Keratinocyte (primary cell): ENCODE measurements around the gene ECE2. TPM values are rescaled to one million over a fixed set of nuclear protein-coding genes. Genes with fewer than 3 reads are reported as not detected.

ENCODE experiments used
- DNase-seq: peaks from one replicate; pipeline ENCODE4 v3.0.0-alpha.2; 2011; ENCODE audit warnings: low read depth, missing footprints, low spot score
- FAIRE-seq: peaks from 2 replicates; lab custom pipeline; 2011; peaks lifted over from hg19 to GRCh38; lab: Jason Lieb, UNC
- H2AFZ ChIP-seq: 2 replicates; pipeline ENCODE4 v1.6.0; 2012; ENCODE audit warnings: low read length, control low read depth, inconsistent platforms; ENCODE audit not compliant: control insufficient read depth
- H3K27ac ChIP-seq: 2 replicates; pipeline ENCODE4 v1.5.1; 2011; ENCODE audit warnings: low read length; ENCODE audit not compliant: control insufficient read depth, insufficient read depth
- H3K27me3 ChIP-seq: 3 replicates; pipeline ENCODE4 v1.6.0; 2011; ENCODE audit warnings: low read length; ENCODE audit not compliant: control insufficient read depth, insufficient read depth; ENCODE audit errors: extremely low read depth
- H3K36me3 ChIP-seq, 2 experiments: 2 replicates in 1 of 2; 3 replicates in 1 of 2; pipeline ENCODE4 v1.5.1; 2011; ENCODE audit warnings: low read length in 2 of 2, mild to moderate bottlenecking in 1 of 2; ENCODE audit not compliant: control insufficient read depth in 2 of 2, insufficient read depth in 2 of 2; ENCODE audit errors: extremely low read depth in 1 of 2
- H3K4me1 ChIP-seq: 3 replicates; pipeline ENCODE4 v1.5.1; 2011; ENCODE audit warnings: low read length; ENCODE audit not compliant: control insufficient read depth, insufficient read depth; ENCODE audit errors: extremely low read depth
- H3K4me2 ChIP-seq: 3 replicates; pipeline ENCODE4 v1.6.0; 2011; ENCODE audit warnings: low read depth, low read length; ENCODE audit not compliant: control insufficient read depth, insufficient read depth; ENCODE audit errors: extremely low read depth
- H3K4me3 ChIP-seq, 3 experiments: fragments of 200-600 bp in 1 of 3; sonication (generic) in 1 of 3; 2 replicates in 2 of 3; 3 replicates in 1 of 3; pipeline ENCODE4 v1.5.1; 2011 to 2016; ENCODE audit warnings: low read length in 3 of 3, mild to moderate bottlenecking in 3 of 3, control low read depth in 2 of 3, inconsistent platforms in 1 of 3, low read depth in 1 of 3, mixed read lengths in 1 of 3, mixed run types in 1 of 3, moderate library complexity in 1 of 3; ENCODE audit not compliant: control insufficient read depth in 2 of 3, insufficient read depth in 2 of 3; ENCODE audit errors: extremely low read depth in 1 of 3
- H3K79me2 ChIP-seq: 2 replicates; pipeline ENCODE4 v1.6.0; 2012; ENCODE audit warnings: low read length; ENCODE audit not compliant: control insufficient read depth, insufficient read depth
- H3K9ac ChIP-seq: 3 replicates; pipeline ENCODE4 v1.6.0; 2011; ENCODE audit warnings: low read length; ENCODE audit not compliant: control insufficient read depth, insufficient read depth; ENCODE audit errors: extremely low read depth
- H3K9me1 ChIP-seq: 3 replicates; pipeline ENCODE4 v1.6.0; 2011; ENCODE audit warnings: low read length; ENCODE audit not compliant: control insufficient read depth, insufficient read depth; ENCODE audit errors: extremely low read depth
- H3K9me3 ChIP-seq: 2 replicates; pipeline ENCODE4 v1.5.1; 2012; ENCODE audit warnings: low read depth, low read length; ENCODE audit not compliant: control insufficient read depth
- H4K20me1 ChIP-seq: 3 replicates; pipeline ENCODE4 v1.6.0; 2011; ENCODE audit warnings: low read length; ENCODE audit not compliant: control insufficient read depth, insufficient read depth; ENCODE audit errors: extremely low read depth
- EZH2 ChIP-seq: IDR thresholded peaks from one replicate; pipeline ENCODE4 v1.6.1; 2012; ENCODE audit warnings: inconsistent platforms, mild to moderate bottlenecking, low read length, moderate library complexity
- dilution Hi-C: fragments of 300-500 bp; cut with MboI; formaldehyde crosslinking; loops from one replicate; pipeline ENCODE4 v1.7.0; 2020; ENCODE audit warnings: low sequenced_read_pairs; ENCODE audit not compliant: extremely low pct_ligation_motif_present
- polyA plus RNA-seq, 5 experiments: library from polyadenylated mRNA; depleted of rRNA in 3 of 5; stranded (reverse) in 3 of 5; stranded (forward) in 1 of 5; unstranded in 1 of 5; fragments of >200 nt; gene quantifications; 1 replicate in 1 of 5; 2 replicates in 3 of 5; 3 replicates in 1 of 5; pipeline versions ENCODE4 v1.2.1 to v1.2.3, GENCODE V29; 2011 to 2012; ENCODE audit warnings: missing spikeins in 2 of 5, low read depth in 1 of 5, low replicate concordance in 1 of 5
- TF ChIP-seq, protein P1 (sequence below), 3 experiments: IDR thresholded peaks in 1 of 3; conservative IDR thresholded peaks in 1 of 3; optimal IDR thresholded peaks in 1 of 3; 2 replicates in 2 of 3; 3 replicates in 1 of 3; pipeline versions ENCODE3 to v1.5.1; 2011; ENCODE audit warnings: low read length in 3 of 3, mild to moderate bottlenecking in 3 of 3, moderate library complexity in 2 of 3, control low read depth in 1 of 3, inconsistent platforms in 1 of 3; ENCODE audit not compliant: insufficient read depth in 2 of 3; ENCODE audit errors: extremely low read depth in 1 of 3

The ECE2 gene
- polyA plus RNA-seq, 1 donor (not counting 4 experiments of a cell fraction or from before 2014, with no cell fraction given): not detected

DNA sequence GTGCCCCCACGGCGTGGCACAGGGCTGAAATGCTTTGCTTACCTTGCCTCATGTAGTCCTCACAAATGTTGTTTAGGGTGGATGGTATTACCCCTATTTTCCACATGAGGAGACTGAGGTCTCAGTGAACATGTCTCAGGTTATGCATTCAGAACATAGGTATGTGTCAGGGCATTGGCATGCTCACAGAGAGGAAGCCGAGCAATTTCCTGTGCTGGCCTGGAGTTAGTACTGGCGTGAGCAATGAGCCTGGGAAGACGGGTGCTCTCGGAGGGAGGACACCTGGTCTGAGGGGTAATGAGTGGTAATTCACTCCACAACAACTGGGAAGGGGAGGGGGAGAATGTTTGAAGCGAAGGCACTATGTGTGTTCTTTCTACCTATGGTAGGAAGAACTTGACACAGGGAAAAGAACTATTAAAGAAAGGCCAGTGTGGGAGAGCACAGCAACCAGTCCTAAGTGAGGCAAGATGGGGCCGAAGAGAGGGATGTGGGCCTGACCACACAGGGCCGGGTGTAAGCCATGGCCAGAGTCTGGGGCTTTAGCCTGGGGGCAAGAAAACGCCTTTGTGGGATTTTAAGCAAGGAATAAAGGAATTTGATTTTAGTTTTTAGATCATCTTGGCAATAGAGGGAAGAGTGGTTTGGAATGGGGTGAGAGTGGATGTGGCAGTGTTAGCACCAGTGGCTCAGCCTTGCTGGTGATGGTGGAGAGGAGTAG is 56.7 kb downstream of the ECE2 start:
- H3K27me3 ChIP-seq: no peaks in the 10 kb centered on the region
- DNase-seq (peak; percentile 70), FAIRE-seq (peak; percentile 98)
- H4K20me1 ChIP-seq: peaks cover 14% of the 10 kb centered on the region
- H3K36me3 ChIP-seq: peaks cover 53 to 59% of the 10 kb centered on the region in 2 experiments
- peak overlapping the region; percentile 64 for H3K9ac ChIP-seq
- dilution Hi-C loops: no loop called here
- no peak overlapping the region for H2AFZ ChIP-seq
- peak overlapping the region; percentile 85 for H3K27ac ChIP-seq
- peaks cover 3% of the 10 kb centered on the region for H3K9me1 ChIP-seq
- H3K4me1 ChIP-seq: peaks cover 62% of the 10 kb centered on the region
- TF ChIP-seq, protein P1, sequence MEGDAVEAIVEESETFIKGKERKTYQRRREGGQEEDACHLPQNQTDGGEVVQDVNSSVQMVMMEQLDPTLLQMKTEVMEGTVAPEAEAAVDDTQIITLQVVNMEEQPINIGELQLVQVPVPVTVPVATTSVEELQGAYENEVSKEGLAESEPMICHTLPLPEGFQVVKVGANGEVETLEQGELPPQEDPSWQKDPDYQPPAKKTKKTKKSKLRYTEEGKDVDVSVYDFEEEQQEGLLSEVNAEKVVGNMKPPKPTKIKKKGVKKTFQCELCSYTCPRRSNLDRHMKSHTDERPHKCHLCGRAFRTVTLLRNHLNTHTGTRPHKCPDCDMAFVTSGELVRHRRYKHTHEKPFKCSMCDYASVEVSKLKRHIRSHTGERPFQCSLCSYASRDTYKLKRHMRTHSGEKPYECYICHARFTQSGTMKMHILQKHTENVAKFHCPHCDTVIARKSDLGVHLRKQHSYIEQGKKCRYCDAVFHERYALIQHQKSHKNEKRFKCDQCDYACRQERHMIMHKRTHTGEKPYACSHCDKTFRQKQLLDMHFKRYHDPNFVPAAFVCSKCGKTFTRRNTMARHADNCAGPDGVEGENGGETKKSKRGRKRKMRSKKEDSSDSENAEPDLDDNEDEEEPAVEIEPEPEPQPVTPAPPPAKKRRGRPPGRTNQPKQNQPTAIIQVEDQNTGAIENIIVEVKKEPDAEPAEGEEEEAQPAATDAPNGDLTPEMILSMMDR (optimal IDR thresholded peaks at IDR 0.05 in 1 of 3, IDR thresholded peaks at IDR 0.05 in 1 of 3, conservative IDR thresholded peaks at IDR 0.05 in 1 of 3; ENCODE audit: extremely low read depth in 1 of 3, insufficient read depth in 2 of 3, low read length in 3 of 3): no peak
- no peak for TF ChIP-seq EZH2
- peak overlapping the region; percentile 73 for H3K4me2 ChIP-seq
- H3K9me3 ChIP-seq: no peaks in the 10 kb centered on the region
- peak overlapping the region in 2 of 3 experiments; percentile 4 to 28 for H3K4me3 ChIP-seq
- peaks cover 30% of the 10 kb centered on the region for H3K79me2 ChIP-seq

DNA sequence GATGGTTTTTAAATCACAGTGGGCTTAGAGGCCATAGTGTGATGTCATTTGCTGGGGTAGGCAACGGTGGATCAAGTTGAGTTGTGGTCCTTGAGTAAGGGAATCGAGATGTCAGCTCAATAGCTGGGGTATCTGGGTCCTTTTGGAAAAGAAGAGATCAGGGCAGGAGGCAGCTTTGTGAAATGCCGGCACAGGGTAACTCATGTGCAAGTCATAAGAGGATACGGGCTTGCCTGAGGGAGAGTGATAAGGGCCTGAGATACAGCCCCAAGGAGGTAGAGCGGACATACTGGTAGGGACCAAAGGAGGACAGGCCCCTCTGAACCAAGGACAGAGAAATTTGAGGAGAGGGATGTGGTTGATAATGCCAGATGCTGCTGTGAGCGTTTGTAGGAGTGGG is 57.4 kb downstream of the ECE2 start:
- no peak for FAIRE-seq
- Histone ChIP-seq H3K9ac (peak overlapping the region; percentile 64), H4K20me1 (peaks cover 14% of the 10 kb centered on the region), H2AFZ (no peak overlapping the region), H3K9me3 (no peaks in the 10 kb centered on the region), H3K27me3 (no peaks in the 10 kb centered on the region), H3K9me1 (peaks cover 3% of the 10 kb centered on the region), H3K4me1 (peaks cover 69% of the 10 kb centered on the region), H3K4me3 (no peak overlapping the region), H3K36me3 (peaks cover 48 to 52% of the 10 kb centered on the region in 2 experiments), H3K27ac (peak overlapping the region; percentile 85), H3K79me2 (peaks cover 30% of the 10 kb centered on the region), H3K4me2 (peak overlapping the region; percentile 73)
- no peak for DNase-seq
- dilution Hi-C loops: no loop called here
- TF ChIP-seq, protein P1 (optimal IDR thresholded peaks at IDR 0.05 in 1 of 3, IDR thresholded peaks at IDR 0.05 in 1 of 3, conservative IDR thresholded peaks at IDR 0.05 in 1 of 3; ENCODE audit: extremely low read depth in 1 of 3, insufficient read depth in 2 of 3, low read length in 3 of 3): no peak
- TF ChIP-seq EZH2: no peak
